ENCODE data around the gene C2orf68.

DNA sequence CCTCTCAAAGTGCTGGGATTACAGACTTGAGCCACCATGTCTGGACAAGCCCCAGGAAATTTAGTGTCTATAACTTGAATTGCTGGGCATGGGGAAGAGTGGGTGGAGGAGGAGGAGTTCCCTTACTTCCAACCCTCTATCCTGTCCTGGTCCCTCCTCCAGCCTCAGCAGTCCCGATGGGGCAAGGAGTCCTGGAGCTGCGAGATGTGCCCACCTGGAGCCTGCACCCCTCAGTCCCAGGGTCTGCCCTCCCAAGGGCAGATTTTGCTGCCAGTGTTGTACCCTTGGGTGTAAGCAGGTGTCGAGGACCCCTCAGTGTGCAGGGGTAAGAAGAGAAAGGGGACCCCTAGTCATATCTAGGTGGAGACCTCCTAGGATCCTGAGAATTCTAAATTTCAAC, 31.7 kb downstream of the C2orf68 start:
- TF ChIP-seq, protein P1, sequence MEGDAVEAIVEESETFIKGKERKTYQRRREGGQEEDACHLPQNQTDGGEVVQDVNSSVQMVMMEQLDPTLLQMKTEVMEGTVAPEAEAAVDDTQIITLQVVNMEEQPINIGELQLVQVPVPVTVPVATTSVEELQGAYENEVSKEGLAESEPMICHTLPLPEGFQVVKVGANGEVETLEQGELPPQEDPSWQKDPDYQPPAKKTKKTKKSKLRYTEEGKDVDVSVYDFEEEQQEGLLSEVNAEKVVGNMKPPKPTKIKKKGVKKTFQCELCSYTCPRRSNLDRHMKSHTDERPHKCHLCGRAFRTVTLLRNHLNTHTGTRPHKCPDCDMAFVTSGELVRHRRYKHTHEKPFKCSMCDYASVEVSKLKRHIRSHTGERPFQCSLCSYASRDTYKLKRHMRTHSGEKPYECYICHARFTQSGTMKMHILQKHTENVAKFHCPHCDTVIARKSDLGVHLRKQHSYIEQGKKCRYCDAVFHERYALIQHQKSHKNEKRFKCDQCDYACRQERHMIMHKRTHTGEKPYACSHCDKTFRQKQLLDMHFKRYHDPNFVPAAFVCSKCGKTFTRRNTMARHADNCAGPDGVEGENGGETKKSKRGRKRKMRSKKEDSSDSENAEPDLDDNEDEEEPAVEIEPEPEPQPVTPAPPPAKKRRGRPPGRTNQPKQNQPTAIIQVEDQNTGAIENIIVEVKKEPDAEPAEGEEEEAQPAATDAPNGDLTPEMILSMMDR (conservative IDR thresholded peaks at IDR 0.05 in 1 of 2, IDR thresholded peaks at IDR 0.05 in 1 of 2; ENCODE audit: extremely low read depth in 1 of 2, insufficient read depth in 1 of 2, low read depth in 1 of 2, low read length in 2 of 2), result no peak
- no peak for TF ChIP-seq EZH2 (IDR thresholded peaks at IDR 0.05; ENCODE audit: borderline replicate concordance, low read length)
